Measurements from ENCODE around the gene SLC39A7.

The SLC39A7 gene, protein sequence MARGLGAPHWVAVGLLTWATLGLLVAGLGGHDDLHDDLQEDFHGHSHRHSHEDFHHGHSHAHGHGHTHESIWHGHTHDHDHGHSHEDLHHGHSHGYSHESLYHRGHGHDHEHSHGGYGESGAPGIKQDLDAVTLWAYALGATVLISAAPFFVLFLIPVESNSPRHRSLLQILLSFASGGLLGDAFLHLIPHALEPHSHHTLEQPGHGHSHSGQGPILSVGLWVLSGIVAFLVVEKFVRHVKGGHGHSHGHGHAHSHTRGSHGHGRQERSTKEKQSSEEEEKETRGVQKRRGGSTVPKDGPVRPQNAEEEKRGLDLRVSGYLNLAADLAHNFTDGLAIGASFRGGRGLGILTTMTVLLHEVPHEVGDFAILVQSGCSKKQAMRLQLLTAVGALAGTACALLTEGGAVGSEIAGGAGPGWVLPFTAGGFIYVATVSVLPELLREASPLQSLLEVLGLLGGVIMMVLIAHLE

DNA sequence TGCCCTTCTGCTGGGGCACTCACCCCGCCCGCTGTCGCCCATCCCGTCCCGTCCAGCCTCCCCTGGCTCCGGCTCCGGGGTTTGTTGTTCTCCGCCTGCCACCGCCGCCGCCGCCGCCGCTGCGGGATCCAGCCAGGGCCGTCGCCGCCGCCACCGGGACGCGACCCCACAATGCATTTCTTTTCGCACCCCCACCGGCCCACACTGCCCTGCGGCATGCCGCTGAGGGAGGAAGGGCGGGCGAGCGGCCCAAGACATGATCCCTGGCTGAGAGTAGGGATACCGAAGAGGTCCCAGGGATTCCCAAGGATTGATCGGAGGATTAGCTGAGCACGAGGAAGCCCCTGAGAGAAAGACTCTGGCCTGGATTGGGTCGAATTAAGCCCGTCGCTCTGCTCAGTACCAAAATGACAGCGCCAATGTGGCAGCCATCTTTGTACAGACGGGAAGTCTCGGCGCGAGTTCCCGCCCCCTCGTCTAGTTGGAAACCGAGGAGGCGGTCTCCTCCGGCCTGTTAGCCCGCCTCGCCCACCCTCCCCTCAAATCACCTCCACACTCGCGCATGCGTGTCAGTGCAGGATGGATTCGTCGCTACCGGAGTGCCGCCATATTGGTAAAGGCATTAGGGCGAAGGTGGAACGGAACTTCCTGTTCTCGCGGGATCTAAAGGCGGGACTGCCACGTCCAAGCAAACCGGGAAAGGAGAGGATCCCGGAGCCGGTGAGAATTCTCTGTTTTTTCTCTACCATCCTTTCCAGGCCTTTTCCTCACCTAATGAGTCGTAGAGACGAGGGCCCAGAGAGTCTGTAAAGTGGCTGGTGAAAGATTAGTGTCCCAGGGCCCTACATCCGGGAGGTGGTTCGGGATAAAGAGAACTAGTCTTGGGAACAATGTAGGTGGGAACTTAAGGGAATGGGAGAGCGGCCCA, at the start of gene SLC39A7, which contains the start of gene RXRB:
Gene SLC39A7 (plus strand): TSS at position 649 of the 928 bp plus-strand sequence. CDS start 379 bp downstream, outside the sequence.
Gene RXRB (minus strand): TSS at position 447 of the 928 bp plus-strand sequence. CDS start 189 bp downstream, at position 258.
- FAIRE-seq: peak; percentile 33

- no peak for FAIRE-seq
These were observed 49.6 kb upstream of the SLC39A7 start for GRCh38 chr6:33151050-33151449.

DNA sequence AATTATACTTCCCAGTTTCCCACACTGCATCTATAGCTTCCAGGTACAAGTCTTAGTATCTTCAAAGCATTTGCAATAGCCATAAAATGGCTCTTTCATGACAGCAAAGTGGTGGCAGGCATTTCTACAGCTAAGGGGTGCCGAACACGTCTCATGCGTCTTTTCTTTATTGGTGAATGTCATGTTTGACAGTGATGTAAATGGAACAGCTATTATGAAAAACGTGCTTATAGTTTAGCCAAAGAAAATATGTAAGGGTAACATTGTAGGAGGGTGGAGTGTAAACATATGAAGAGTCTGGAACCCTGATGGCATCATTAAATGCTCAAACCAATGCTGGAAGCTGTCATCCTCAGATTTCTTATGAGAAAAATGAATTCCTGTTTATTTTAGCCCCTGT, 46.3 kb upstream of the SLC39A7 start:
- FAIRE-seq: no peak

DNA sequence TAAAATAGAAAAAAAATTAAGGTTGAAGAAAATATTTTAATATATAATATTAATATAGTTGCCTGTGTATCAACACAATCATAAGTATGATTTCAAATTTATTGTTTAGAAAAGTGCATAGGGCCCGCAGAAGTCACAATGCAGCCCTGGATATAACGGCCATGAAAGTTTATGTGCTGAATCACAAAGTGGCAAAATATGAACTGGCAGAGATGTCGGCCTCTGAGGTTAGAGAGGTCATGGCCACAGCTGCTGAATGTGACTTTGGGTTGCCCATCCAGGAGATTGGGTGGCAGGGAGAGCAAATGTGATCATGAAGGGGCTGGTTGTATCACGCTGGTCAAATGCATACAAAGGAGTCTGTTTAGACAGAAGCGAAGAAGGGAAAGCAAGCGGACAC, 44.1 kb upstream of the SLC39A7 start:
- no peak for FAIRE-seq

GRCh38 chr6:33156964-33157363, 43.7 kb upstream of the SLC39A7 start:
- no peak for FAIRE-seq

DNA sequence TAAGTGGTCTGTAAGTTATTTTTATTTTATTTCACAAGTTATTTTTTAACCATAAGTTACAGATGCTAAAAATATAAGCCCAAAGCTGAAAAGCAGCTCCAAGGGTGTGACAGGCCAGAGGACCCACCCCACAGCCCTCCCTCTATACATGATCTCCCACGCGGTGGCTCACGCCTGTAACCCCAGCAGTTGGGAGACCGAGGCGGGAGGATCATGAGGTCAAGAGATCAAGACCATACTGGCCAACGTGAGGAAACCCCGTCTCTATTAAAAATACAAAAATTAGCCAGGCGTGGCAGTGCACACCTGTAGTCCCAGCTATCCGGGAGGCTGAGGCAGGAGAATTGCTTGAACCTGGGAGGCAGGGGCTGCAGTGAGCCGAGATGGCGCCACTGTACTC, 40.6 kb upstream of the SLC39A7 start:
- no peak for FAIRE-seq

GRCh38 chr6:33160728-33161344, 39.8 kb upstream of the SLC39A7 start:
- FAIRE-seq: no peak

GRCh38 chr6:33161354-33162331, 39.0 kb upstream of the SLC39A7 start:
- FAIRE-seq: no peak

DNA sequence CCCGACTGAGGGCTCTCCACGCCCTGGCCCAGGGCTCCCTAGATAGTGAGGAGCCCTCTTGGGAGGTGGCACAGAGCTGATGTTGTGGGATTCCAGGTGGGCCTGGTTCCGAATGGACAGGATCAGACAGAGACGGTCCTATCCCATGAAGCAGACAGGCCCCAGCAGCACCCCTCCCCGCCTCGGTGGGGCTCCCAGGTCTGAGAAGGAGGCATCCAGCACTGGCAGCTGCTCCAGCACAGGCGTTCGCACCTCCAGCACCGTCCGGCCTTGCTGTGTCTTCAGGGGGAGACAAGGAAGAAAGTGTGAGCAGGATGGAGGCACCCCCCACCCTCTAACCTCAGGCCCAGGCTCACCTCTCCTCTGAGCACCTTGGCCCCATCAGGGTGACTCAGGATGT, 37.1 kb upstream of the SLC39A7 start:
- FAIRE-seq: no peak

- no peak for FAIRE-seq
These were observed 36.5 kb upstream of the SLC39A7 start for GRCh38 chr6:33164176-33164575.

DNA sequence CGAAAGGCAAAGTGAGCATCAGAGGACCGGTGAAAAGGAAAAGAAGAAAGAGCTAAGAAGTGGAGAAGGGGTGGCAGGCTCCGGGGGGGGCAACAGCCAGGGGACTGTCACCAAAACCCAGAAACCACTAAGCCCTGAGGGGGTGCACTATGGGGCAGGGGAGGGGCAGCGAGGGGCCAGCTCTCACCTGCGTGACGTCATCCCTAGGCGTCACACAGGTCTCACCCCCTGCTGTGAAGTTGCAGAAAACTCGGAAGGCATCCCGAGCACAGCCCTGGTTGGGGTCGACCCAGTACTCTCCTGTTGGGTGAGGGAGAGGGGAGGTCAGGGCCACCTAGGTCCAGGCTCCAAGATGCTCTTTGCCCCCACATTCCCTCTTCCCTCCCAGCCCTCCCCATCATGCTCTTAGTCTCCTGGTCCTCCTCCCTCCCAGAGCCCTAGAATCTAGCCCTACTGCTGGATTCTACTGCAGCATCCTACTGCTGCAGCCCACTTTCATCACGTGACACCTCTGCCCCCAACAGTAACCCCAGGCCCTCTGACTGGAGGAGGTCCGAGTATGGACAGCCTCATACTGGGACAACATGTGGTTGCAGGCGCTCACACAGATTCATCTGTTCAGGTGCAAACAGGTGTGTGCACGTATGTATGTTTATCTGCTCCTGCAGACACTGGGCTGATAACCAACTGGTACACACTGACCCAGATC, 35.8 kb upstream of the SLC39A7 start:
- FAIRE-seq: no peak

DNA sequence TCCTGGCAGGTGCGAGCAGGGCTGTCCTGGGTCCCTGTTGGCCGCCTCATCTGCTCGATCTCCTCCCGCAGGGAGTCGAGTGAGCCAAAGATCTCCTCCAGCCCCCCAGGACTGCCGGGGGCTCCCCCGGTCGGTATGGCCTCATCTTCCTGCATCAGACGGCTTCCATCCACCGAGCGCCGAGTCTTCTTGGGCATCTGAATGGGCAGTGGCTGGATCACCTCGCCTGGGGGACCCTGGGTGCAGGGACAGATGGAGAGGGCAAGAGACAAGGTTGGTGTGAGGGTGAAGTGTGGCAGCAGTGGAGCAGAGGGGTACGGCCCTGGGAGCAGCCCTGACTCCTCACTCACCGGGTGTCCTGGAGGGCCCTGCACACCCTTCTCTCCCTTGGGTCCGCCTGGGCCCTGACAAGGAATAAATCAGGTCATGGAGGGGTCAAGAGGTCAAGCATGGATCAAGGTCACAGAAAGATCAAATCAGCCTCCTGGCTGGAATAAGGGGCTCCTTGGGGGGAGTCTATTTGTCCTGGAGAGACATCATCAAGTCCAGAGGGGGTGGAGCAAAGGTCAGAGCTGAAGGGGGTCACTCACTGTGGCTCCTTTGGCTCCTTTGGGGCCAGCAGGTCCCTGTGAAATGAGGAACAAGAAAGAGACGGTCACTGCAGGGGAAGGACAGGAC, 34.9 kb upstream of the SLC39A7 start:
- FAIRE-seq: no peak

- FAIRE-seq: no peak
These were observed 34.3 kb upstream of the SLC39A7 start for GRCh38 chr6:33166363-33166762.

- FAIRE-seq: no peak
These were observed 33.9 kb upstream of the SLC39A7 start for GRCh38 chr6:33166811-33167210.

- FAIRE-seq: no peak
These were observed 33.0 kb upstream of the SLC39A7 start for GRCh38 chr6:33167374-33168283.

DNA sequence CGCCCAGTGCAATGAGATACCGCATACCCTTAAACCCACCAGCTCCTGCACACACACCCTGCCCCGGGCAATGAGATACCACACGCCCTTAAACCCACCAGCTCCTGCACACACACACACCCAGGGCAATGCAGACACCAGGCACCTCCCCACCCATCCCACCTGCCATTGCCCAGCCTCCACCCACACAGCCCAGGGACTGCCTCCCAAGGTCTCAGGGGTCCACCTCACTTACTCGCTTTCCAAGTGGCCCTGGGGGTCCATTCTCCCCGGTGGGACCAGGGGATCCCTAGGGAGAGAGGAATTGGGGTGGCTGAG, 32.4 kb upstream of the SLC39A7 start:
- no peak for FAIRE-seq

GRCh38 chr6:33168639-33169038, 32.0 kb upstream of the SLC39A7 start:
- FAIRE-seq: no peak

DNA sequence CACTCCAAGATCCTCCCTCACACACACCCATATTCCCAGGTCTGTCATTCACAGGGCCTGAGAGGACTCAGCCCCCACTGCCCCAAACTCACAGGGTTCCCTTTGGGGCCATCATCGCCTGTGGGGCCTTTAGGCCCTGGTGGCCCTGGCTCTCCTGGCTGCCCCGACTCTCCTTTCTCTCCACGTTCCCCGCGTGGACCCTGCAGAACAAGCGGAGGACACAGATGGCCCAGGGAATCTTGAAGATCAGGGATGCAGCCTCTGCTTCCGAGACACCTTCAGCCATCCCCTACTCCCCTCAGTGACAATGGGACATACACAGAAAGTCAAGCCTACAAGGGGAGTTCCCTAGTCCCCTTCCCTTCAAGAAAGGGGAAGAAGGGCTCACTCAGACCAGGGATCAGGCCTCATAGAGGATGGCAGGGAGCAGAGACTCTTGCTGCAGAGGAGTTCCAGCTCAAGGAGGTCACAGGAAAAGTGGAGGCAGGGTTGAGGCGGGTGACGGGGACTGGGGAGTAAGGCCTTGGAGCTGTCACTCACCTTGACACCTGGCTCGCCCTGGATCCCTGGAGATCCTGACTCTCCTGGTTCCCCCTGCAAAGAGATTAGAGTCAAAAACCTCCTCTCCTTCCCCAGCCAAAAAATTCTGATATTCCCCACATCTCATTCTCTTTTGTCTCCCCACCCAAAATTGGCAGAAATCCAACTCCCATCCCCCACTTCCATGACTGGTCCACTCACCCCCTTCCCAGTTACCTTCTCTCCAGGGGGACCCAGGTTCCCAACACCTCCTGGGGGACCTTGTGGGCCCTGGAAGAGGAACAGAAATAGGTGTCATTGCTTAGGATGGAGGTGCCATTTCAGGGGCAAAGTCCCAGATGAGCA, 31.1 kb upstream of the SLC39A7 start:
- no peak for FAIRE-seq
